GM23248 (cell line): ENCODE results near the gene ETS1. TPM values are rescaled to one million over a fixed set of nuclear protein-coding genes. Genes with fewer than 3 reads are reported as not detected.
A peak's percentile ranks its signal among the peaks of the same experiment; 100 is the strongest.

Experiments
- DNase-seq: peaks from one replicate; pipeline ENCODE4 v3.0.0-alpha.2; 2015
- H2AFZ ChIP-seq: fragments of 200-600 bp; sonication (generic); 2 replicates; pipeline ENCODE4 v1.6.1; 2016; ENCODE audit warnings: antibody characterized with exemption
- H3F3A ChIP-seq: fragments of 200-600 bp; sonication (generic); 2 replicates; pipeline ENCODE4 v1.6.1; 2016; ENCODE audit warnings: mild to moderate bottlenecking, antibody characterized with exemption, mixed run types; ENCODE audit not compliant: insufficient read depth
- H3K27ac ChIP-seq: fragments of 200-600 bp; sonication (generic); 2 replicates; pipeline ENCODE4 v1.5.1; 2016; ENCODE audit warnings: mild to moderate bottlenecking
- H3K27me3 ChIP-seq: fragments of 200-600 bp; sonication (generic); replicated peaks from 2 replicates; pipeline ENCODE4 v1.6.1; 2016; ENCODE audit warnings: mild to moderate bottlenecking; ENCODE audit not compliant: insufficient read depth
- H3K36me3 ChIP-seq: fragments of 200-600 bp; sonication (generic); 2 replicates; pipeline ENCODE4 v1.6.1; 2016; ENCODE audit warnings: low read depth, mild to moderate bottlenecking
- H3K4me1 ChIP-seq: fragments of 200-600 bp; sonication (generic); 2 replicates; pipeline ENCODE4 v1.6.1; 2016; ENCODE audit warnings: mild to moderate bottlenecking; ENCODE audit not compliant: insufficient read depth
- H3K4me2 ChIP-seq: fragments of 200-600 bp; sonication (generic); one replicate; pipeline ENCODE4 v1.6.1; 2016; ENCODE audit warnings: mild to moderate bottlenecking; ENCODE audit not compliant: unreplicated experiment
- H3K4me3 ChIP-seq: fragments of 200-600 bp; sonication (generic); 2 replicates; pipeline ENCODE4 v1.5.1; 2016; ENCODE audit warnings: mild to moderate bottlenecking
- H3K79me2 ChIP-seq: fragments of 200-600 bp; sonication (generic); 2 replicates; pipeline ENCODE4 v1.6.1; 2016; ENCODE audit warnings: mild to moderate bottlenecking; ENCODE audit not compliant: insufficient read depth
- H3K9ac ChIP-seq: fragments of 200-600 bp; sonication (generic); 2 replicates; pipeline ENCODE4 v1.6.1; 2016; ENCODE audit warnings: mild to moderate bottlenecking
- H3K9me2 ChIP-seq: fragments of 200-600 bp; sonication (generic); 2 replicates; pipeline ENCODE4 v1.6.1; 2016; ENCODE audit warnings: mixed run types, mild to moderate bottlenecking, moderate library complexity; ENCODE audit not compliant: insufficient read depth
- H3K9me3 ChIP-seq: fragments of 200-600 bp; sonication (generic); one replicate; pipeline ENCODE4 v1.6.1; 2017; ENCODE audit warnings: low read depth
- H4K20me1 ChIP-seq: fragments of 200-600 bp; sonication (generic); 2 replicates; pipeline ENCODE4 v1.6.0; 2016; ENCODE audit not compliant: insufficient read depth
- EZH2 ChIP-seq: fragments of 200-600 bp; sonication (generic); IDR thresholded peaks from 2 replicates; pipeline ENCODE4 v1.6.1; 2018; ENCODE audit warnings: antibody characterized with exemption, mild to moderate bottlenecking; ENCODE audit not compliant: insufficient read depth, poor library complexity, severe bottlenecking
- EZH2phosphoT487 ChIP-seq: fragments of 200-600 bp; sonication (generic); IDR thresholded peaks from 2 replicates; pipeline ENCODE4 v1.6.1; 2018; ENCODE audit warnings: antibody characterized with exemption, moderate library complexity, mild to moderate bottlenecking, low read depth; ENCODE audit not compliant: insufficient read depth
- WGBS, 2 experiments: methylation state at CpG; one replicate each; pipeline ENCODE4 v1.1.6; 2015 to 2017; ENCODE audit warnings: low lambda C conversion rate in 2 of 2, low coverage in 1 of 2; ENCODE audit errors: missing lambda C conversion rate in 2 of 2; 5-methylcytosine and 5-hydroxymethylcytosine counted together
- in situ Hi-C: fragments of 300-500 bp; cut with MboI; formaldehyde crosslinking; loops from 2 replicates; pipeline ENCODE4 v1.15.0; 2020
- polyA plus RNA-seq: library from polyadenylated mRNA; unstranded; fragments of >200 nt; fragmentation: Nextera tagmentation; extraction: Ambion mirVana; gene quantifications from 2 replicates; pipeline ENCODE4 v1.2.1, GENCODE V29; 2016
- total RNA-seq: library from RNA; depleted of rRNA; stranded (reverse); fragments of >200 nt; shearing (Covaris generic); gene quantifications from 2 replicates; pipeline ENCODE4 v1.2.3, GENCODE V29; 2014

The ETS1 gene
- total and polyA plus RNA-seq, 2 experiments from 2014 or later, result 19.9 to 61.0 TPM

- peak overlapping the region; percentile 98 for H3K27ac ChIP-seq
Observed at GRCh38 chr11:128493570-128493965, 93.8 kb downstream of the ETS1 start.

GRCh38 chr11:128492903-128493569 is 94.3 kb downstream of the ETS1 start:
- Histone ChIP-seq H3K27ac (peak overlapping the region; percentile 98), H3K4me1 (peaks cover 90% of the 10 kb centered on the region), H3K4me2 (peak overlapping the region; percentile 26), H3K4me3 (0 out of 2 replicates have a peak overlapping the region, but pooled peaks have one; percentile 16), H3K9ac (peak overlapping the region; percentile 31; the same call in 1 of the 2 replicates), H3F3A (peaks cover 92% of the 10 kb centered on the region), H3K36me3 (peaks cover 20% of the 10 kb centered on the region), H2AFZ (no peak overlapping the region), H3K27me3 (no peaks in the 10 kb centered on the region), H3K9me3 (no peaks in the 10 kb centered on the region), H3K79me2 (peaks cover 88% of the 10 kb centered on the region), H4K20me1 (0 out of 2 replicates have a peak, but pooled peaks cover 3% of the 10 kb centered on the region), H3K9me2 (no peaks in the 10 kb centered on the region)
- DNase-seq, result peak; percentile 36
- 27 to 37% methylated on average over 5 of the region's 5 CpGs for WGBS, 2 experiments
- in situ Hi-C loops, result no loop called here
- TF ChIP-seq EZH2phosphoT487, result no peak
- TF ChIP-seq EZH2, result no peak

More at GRCh38 chr11:128493570-128493965, 93.8 kb downstream of the ETS1 start:
- H3K36me3 ChIP-seq, result peaks cover 18% of the 10 kb centered on the region
- no peak overlapping the region for H2AFZ ChIP-seq
- no peaks in the 10 kb centered on the region for H3K9me2 ChIP-seq
- WGBS, 2 experiments, result 35 to 43% methylated on average over 2 of the region's 2 CpGs
- H3F3A ChIP-seq, result peaks cover 93% of the 10 kb centered on the region
- H3K4me3 ChIP-seq, result 0 out of 2 replicates have a peak overlapping the region, but pooled peaks have one; percentile 16
- H3K4me2 ChIP-seq, result peak overlapping the region; percentile 26
- H3K9ac ChIP-seq, result peak overlapping the region; percentile 31; the same call in 1 of the 2 replicates
- peaks cover 91% of the 10 kb centered on the region for H3K4me1 ChIP-seq
- in situ Hi-C loops, result no loop called here
- H4K20me1 ChIP-seq, result 0 out of 2 replicates have a peak, but pooled peaks cover 3% of the 10 kb centered on the region
- TF ChIP-seq EZH2 (no peak), EZH2phosphoT487 (no peak)
- peak; percentile 62 for DNase-seq
- peaks cover 90% of the 10 kb centered on the region for H3K79me2 ChIP-seq
- H3K9me3 ChIP-seq, result no peaks in the 10 kb centered on the region
- H3K27me3 ChIP-seq, result no peaks in the 10 kb centered on the region

GRCh38 chr11:128492461-128492860 is 94.9 kb downstream of the ETS1 start:
- in situ Hi-C loops, result no loop called here
- no peak for TF ChIP-seq EZH2phosphoT487
- TF ChIP-seq EZH2, result no peak
- Histone ChIP-seq H3K9me3 (no peaks in the 10 kb centered on the region), H3K4me2 (peak overlapping the region; percentile 26), H3K9ac (peak overlapping the region; percentile 31; the same call in 1 of the 2 replicates), H4K20me1 (0 out of 2 replicates have a peak, but pooled peaks cover 3% of the 10 kb centered on the region), H2AFZ (no peak overlapping the region), H3K27ac (peak overlapping the region; percentile 98), H3F3A (peaks cover 90% of the 10 kb centered on the region), H3K27me3 (no peaks in the 10 kb centered on the region), H3K4me3 (0 out of 2 replicates have a peak overlapping the region, but pooled peaks have one; percentile 1), H3K9me2 (no peaks in the 10 kb centered on the region), H3K79me2 (peaks cover 89% of the 10 kb centered on the region), H3K36me3 (peaks cover 23% of the 10 kb centered on the region), H3K4me1 (peaks cover 88% of the 10 kb centered on the region)
- peak; percentile 69 for DNase-seq
- WGBS, 2 experiments, result 36% methylated on average over 2 of the region's 2 CpGs

DNA sequence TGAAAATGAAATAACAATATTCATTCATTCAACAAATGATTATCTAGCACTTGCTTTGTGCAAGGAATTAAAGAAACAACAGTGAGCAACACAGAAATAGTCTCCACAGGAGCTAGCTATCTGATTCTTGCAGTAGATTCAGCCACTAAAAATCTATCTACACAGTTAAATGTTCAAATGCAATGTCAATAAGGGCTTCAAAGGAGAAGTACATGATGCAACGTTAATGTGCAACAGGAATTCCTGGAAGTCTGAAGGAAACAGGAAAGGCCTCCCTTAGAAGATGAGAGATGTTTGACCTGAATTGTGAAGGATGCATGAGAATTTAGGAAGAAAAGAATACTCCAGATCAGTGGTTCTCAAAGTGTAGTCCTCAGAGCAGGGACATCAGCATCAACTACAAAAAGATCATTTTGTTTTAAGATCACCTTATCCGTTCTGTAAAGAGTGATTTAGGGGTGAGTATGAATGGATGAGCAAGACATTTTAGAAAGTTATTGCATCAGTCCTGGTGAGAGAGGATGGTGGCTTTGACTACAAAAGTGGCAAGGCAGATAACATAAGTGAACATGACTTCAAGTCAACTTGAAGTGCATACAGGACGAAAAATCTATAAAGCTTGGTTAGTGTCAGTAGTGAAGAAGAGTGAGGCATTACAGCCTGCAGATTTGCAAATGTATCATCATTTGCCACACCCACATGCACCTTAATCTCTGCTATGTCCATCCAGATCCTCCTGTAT is 96.0 kb downstream of the ETS1 start:
- Histone ChIP-seq H3K9me3 (no peaks in the 10 kb centered on the region), H3K36me3 (peaks cover 34% of the 10 kb centered on the region), H3K79me2 (peaks cover 97% of the 10 kb centered on the region), H3K27ac (peak overlapping the region; percentile 98), H3K4me3 (no peak overlapping the region), H3F3A (peaks cover 85% of the 10 kb centered on the region), H3K9ac (no peak overlapping the region), H3K4me1 (peaks cover 81% of the 10 kb centered on the region), H3K27me3 (no peaks in the 10 kb centered on the region), H3K4me2 (peak overlapping the region; percentile 10), H3K9me2 (no peaks in the 10 kb centered on the region), H4K20me1 (0 out of 2 replicates have a peak, but pooled peaks cover 3% of the 10 kb centered on the region), H2AFZ (no peak overlapping the region)
- peak; percentile 36 for DNase-seq
- in situ Hi-C loops, result no loop called here
- WGBS, 2 experiments, result 46 to 56% methylated on average over 3 of the region's 3 CpGs
- no peak for TF ChIP-seq EZH2
